ENCODE measurements around the gene DLX3.

The DLX3 gene

DNA sequence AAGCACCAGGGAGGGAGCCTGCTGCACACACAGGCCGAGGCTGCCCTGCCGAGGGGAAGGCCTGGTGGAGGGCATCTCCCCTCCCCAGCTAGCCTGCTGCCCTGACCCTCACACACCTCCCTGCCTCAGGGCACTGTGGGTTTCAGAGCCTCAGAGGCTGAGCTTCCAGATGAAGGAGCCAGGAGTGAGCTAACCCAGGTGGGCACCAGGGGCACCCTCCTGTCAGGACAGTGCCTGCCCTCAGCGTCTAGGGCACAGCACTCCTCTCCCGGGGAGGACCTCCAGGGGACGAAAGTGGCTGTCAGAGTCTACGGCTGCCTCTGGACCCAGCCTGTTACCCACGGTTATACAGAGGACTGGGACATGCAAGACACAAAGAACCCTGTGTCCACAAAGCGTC lies 48.8 kb downstream of the DLX3 start:
- Histone ChIP-seq H3K27me3 (ENCODE audit: insufficient read depth, low read length) (peaks cover 37% of the 10 kb centered on the region), H3K4me1 (ENCODE audit: insufficient read depth, low read length) (peaks cover 3% of the 10 kb centered on the region; the same call in 1 of the 2 replicates), H3K9ac (ENCODE audit: low read depth, low read length) (no peak overlapping the region)

DNA sequence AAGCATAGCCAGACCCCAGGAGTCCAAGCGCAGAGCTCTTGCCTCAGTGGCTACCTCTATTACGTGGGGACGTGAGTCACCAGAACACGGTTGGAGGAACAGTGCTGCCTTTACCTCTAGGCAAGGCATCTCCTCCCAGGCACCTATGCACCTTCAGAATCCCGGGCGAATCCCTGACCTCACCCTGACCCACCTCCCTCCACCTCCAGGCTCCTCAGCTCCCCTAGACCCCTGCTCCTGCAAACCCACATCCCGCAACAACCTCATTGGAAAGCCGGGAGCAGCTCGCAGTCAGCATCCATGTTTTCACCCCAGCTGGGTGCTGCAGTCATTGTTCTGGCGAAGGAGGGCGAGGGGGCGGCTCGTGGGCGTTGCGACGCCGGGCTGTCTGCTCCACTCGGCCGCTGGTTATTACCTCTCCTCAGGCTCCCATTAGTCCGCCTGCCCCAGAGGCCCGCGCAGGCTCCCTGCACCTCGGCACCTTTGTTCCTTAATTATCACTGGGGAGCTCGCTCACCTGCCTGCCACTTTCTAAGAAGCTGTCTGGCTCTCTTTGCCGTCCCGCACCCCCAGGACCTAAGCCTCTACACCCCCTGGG lies 50.7 kb downstream of the DLX3 start:
- Histone ChIP-seq H3K36me3 (ENCODE audit: insufficient read depth, low read depth, low read length) (no peaks in the 10 kb centered on the region), H3K9me3 (ENCODE audit: insufficient read depth, low read depth, low read length) (no peaks in the 10 kb centered on the region), H3K4me3 (ENCODE audit: low read length) (no peak overlapping the region), H3K27me3 (ENCODE audit: insufficient read depth, low read length) (peaks cover 37% of the 10 kb centered on the region), H3K4me1 (ENCODE audit: insufficient read depth, low read length) (peaks cover 3% of the 10 kb centered on the region; the same call in 1 of the 2 replicates), H3K9ac (ENCODE audit: low read depth, low read length) (no peak overlapping the region), H3K27ac (ENCODE audit: low read length) (no peak overlapping the region)

More for the DNA sequence above, 48.8 kb downstream of the DLX3 start:
- Histone ChIP-seq H3K4me3 (ENCODE audit: low read length) (no peak overlapping the region), H3K36me3 (ENCODE audit: insufficient read depth, low read depth, low read length) (no peaks in the 10 kb centered on the region), H3K27ac (ENCODE audit: low read length) (no peak overlapping the region), H3K9me3 (ENCODE audit: insufficient read depth, low read depth, low read length) (no peaks in the 10 kb centered on the region)

DNA sequence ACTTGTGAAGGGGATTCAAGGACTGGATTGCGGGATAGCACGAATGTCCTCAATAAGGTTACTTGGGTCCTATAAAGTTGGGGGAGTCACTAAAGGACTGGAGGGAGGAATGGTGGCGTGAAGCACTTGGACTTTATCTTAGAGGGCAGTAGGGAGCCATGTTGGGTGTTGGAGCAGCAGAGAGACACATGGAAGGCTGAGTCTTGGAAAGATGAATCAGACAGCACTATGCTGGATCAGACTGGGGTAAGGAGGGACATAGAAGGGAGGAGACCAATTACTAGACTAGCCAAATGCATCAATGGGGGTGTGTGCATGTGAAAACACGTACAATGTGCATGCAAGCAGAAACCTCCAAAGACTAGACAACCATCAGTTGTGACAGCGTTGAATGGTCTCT lies 52.1 kb downstream of the DLX3 start:
- no peak overlapping the region for H3K4me3 ChIP-seq (ENCODE audit: low read length)
- H3K36me3 ChIP-seq (ENCODE audit: insufficient read depth, low read depth, low read length), result no peaks in the 10 kb centered on the region
- no peak overlapping the region for H3K9ac ChIP-seq (ENCODE audit: low read depth, low read length)
- H3K4me1 ChIP-seq (ENCODE audit: insufficient read depth, low read length), result peaks cover 3% of the 10 kb centered on the region; the same call in 1 of the 2 replicates
- H3K9me3 ChIP-seq (ENCODE audit: insufficient read depth, low read depth, low read length), result no peaks in the 10 kb centered on the region
- H3K27ac ChIP-seq (ENCODE audit: low read length), result no peak overlapping the region
- H3K27me3 ChIP-seq (ENCODE audit: insufficient read depth, low read length), result peaks cover 37% of the 10 kb centered on the region

DNA sequence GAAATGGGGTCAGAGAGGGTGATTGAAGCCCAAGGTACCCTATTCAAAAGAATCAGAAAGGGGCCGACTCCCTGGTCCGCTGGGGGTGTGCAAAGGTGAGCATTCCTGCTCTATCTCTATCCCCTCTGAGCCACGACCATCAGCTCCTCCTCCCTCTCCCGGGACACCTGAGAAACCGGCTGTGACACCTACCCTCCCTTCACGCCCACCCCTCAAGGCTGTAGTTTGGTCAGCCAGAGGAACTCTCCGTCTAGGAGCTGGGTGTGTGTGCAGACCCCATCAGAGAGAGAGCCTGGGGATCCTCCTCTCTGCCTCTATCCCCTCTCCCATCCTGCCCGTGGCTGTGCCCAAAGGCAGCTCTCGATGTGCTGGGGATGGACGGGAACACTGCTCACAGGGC lies 53.6 kb downstream of the DLX3 start:
- H3K9me3 ChIP-seq (ENCODE audit: insufficient read depth, low read depth, low read length), result no peaks in the 10 kb centered on the region
- no peak overlapping the region for H3K27ac ChIP-seq (ENCODE audit: low read length)

More for the DNA sequence above, 53.6 kb downstream of the DLX3 start:
- Histone ChIP-seq H3K9ac (ENCODE audit: low read depth, low read length) (no peak overlapping the region), H3K36me3 (ENCODE audit: insufficient read depth, low read depth, low read length) (no peaks in the 10 kb centered on the region), H3K4me3 (ENCODE audit: low read length) (no peak overlapping the region), H3K4me1 (ENCODE audit: insufficient read depth, low read length) (peaks cover 3% of the 10 kb centered on the region; the same call in 1 of the 2 replicates), H3K27me3 (ENCODE audit: insufficient read depth, low read length) (peaks cover 36% of the 10 kb centered on the region)

All from iPS-20b (cell line).